H9 (cell line): ENCODE measurements around the gene SACM1L. TPM values are rescaled to one million over a fixed set of nuclear protein-coding genes. Genes with fewer than 3 reads are reported as not detected.
A peak's percentile ranks its signal among the peaks of the same experiment; 100 is the strongest.

Experiments used
- DNase-seq: peaks from one replicate; pipeline ENCODE4 v3.0.0-alpha.2; 2017
- H2AFZ ChIP-seq: one replicate; pipeline ENCODE4 v1.6.1; 2013; ENCODE audit warnings: mild to moderate bottlenecking, low read length, control low read depth, moderate library complexity
- H2AK5ac ChIP-seq: 2 replicates; pipeline ENCODE4 v1.6.1; 2013; ENCODE audit warnings: low read length, control low read depth, mixed read lengths; ENCODE audit not compliant: insufficient read length
- H2BK120ac ChIP-seq: one replicate; pipeline ENCODE4 v1.6.1; 2013; ENCODE audit warnings: low read depth, mild to moderate bottlenecking, low read length, control low read depth, inconsistent platforms; ENCODE audit not compliant: poor library complexity, severe bottlenecking
- H2BK12ac ChIP-seq: 2 replicates; pipeline ENCODE4 v1.6.1; 2013; ENCODE audit warnings: low read length, control low read depth, mixed read lengths, low read depth; ENCODE audit not compliant: insufficient read length
- H2BK15ac ChIP-seq: 2 replicates; pipeline ENCODE4 v1.6.1; 2013; ENCODE audit warnings: low read depth, low read length, control low read depth
- H2BK20ac ChIP-seq: one replicate; pipeline ENCODE4 v1.6.1; 2013; ENCODE audit warnings: low read depth, mild to moderate bottlenecking, low read length, control low read depth, inconsistent platforms; ENCODE audit not compliant: poor library complexity, severe bottlenecking
- H2BK5ac ChIP-seq: 2 replicates; pipeline ENCODE4 v1.6.1; 2013; ENCODE audit warnings: low read length, control low read depth, mixed read lengths; ENCODE audit not compliant: insufficient read length
- H3K14ac ChIP-seq: 2 replicates; pipeline ENCODE4 v1.6.1; 2013; ENCODE audit warnings: low read length, control low read depth; ENCODE audit not compliant: insufficient read depth
- H3K18ac ChIP-seq: 2 replicates; pipeline ENCODE4 v1.6.1; 2013; ENCODE audit warnings: low read depth, mild to moderate bottlenecking, mixed read lengths, low read length, control low read depth; ENCODE audit not compliant: insufficient read length
- H3K23ac ChIP-seq: 2 replicates; pipeline ENCODE4 v1.6.1; 2013; ENCODE audit warnings: low read length, control low read depth, mixed read lengths, low read depth; ENCODE audit not compliant: insufficient read length
- H3K23me2 ChIP-seq: 2 replicates; pipeline ENCODE4 v1.6.1; 2013; ENCODE audit warnings: low read depth, mild to moderate bottlenecking, mixed read lengths, low read length, control low read depth; ENCODE audit not compliant: insufficient read length, poor library complexity, severe bottlenecking
- H3K27ac ChIP-seq: 2 replicates; pipeline ENCODE4 v1.5.1; 2013; ENCODE audit warnings: low read length, control low read depth, mixed read lengths, low read depth; ENCODE audit not compliant: insufficient read length
- H3K27me3 ChIP-seq: 2 replicates; pipeline ENCODE4 v1.6.1; 2013; ENCODE audit warnings: low read length, control low read depth, inconsistent platforms; ENCODE audit not compliant: insufficient read depth
- H3K4ac ChIP-seq: 2 replicates; pipeline ENCODE4 v1.6.1; 2013; ENCODE audit warnings: low read depth, mild to moderate bottlenecking, control low read depth, inconsistent platforms, low read length, moderate library complexity
- H3K4me1 ChIP-seq: 2 replicates; pipeline ENCODE4 v1.6.1; 2013; ENCODE audit warnings: low read length, control low read depth, inconsistent platforms; ENCODE audit not compliant: insufficient read depth
- H3K4me2 ChIP-seq: 2 replicates; pipeline ENCODE4 v1.6.1; 2013; ENCODE audit warnings: low read length, control low read depth, mixed read lengths; ENCODE audit not compliant: insufficient read length, insufficient read depth
- H3K56ac ChIP-seq: 2 replicates; pipeline ENCODE4 v1.6.1; 2013; ENCODE audit warnings: low read depth, mild to moderate bottlenecking, mixed read lengths, low read length, control low read depth; ENCODE audit not compliant: insufficient read length
- H3K79me1 ChIP-seq: 2 replicates; pipeline ENCODE4 v1.6.1; 2013; ENCODE audit warnings: low read depth, mild to moderate bottlenecking, moderate library complexity, low read length, control low read depth, inconsistent platforms; ENCODE audit not compliant: insufficient read depth, poor library complexity, severe bottlenecking
- H3K79me2 ChIP-seq: 2 replicates; pipeline ENCODE4 v1.6.1; 2013; ENCODE audit warnings: low read length, control low read depth, inconsistent platforms; ENCODE audit not compliant: insufficient read depth
- H3K9ac ChIP-seq: 2 replicates; pipeline ENCODE4 v1.6.1; 2013; ENCODE audit warnings: low read length, control low read depth, mixed read lengths; ENCODE audit not compliant: insufficient read length; ENCODE audit errors: extremely low read depth
- H3K9me3 ChIP-seq: one replicate; pipeline ENCODE4 v1.6.1; 2013; ENCODE audit warnings: low read depth, low read length, inconsistent platforms; ENCODE audit not compliant: control insufficient read depth
- H3T11ph ChIP-seq: one replicate; pipeline ENCODE4 v1.6.1; 2013; ENCODE audit warnings: mild to moderate bottlenecking, low read length, control low read depth, inconsistent platforms
- H4K20me1 ChIP-seq: one replicate; pipeline ENCODE4 v1.6.1; 2013; ENCODE audit not compliant: control insufficient read depth, insufficient read length, insufficient read depth
- H4K5ac ChIP-seq: 2 replicates; pipeline ENCODE4 v1.6.1; 2013; ENCODE audit warnings: low read depth, mild to moderate bottlenecking, mixed read lengths, low read length, control low read depth; ENCODE audit not compliant: insufficient read length
- H4K8ac ChIP-seq: replicated peaks from 2 replicates; pipeline ENCODE4 v1.6.1; 2013; ENCODE audit warnings: low read length, control low read depth, mixed read lengths, low read depth; ENCODE audit not compliant: insufficient read length
- H4K91ac ChIP-seq: 2 replicates; pipeline ENCODE4 v1.6.1; 2013; ENCODE audit warnings: low read depth, mild to moderate bottlenecking, moderate library complexity, mixed read lengths, low read length, control low read depth; ENCODE audit not compliant: insufficient read length
- H3K27ac Mint-ChIP-seq, 3 experiments: 2 replicates in 2 of 3; 3 replicates in 1 of 3; pipeline ENCODE4 v1.8.0; 2020 to 2021; ENCODE audit warnings: mixed read lengths in 3 of 3, mild to moderate bottlenecking in 1 of 3, moderate library complexity in 1 of 3
- H3K27me3 Mint-ChIP-seq: 2 replicates; pipeline ENCODE4 v1.8.0; 2021; ENCODE audit warnings: low read depth, mild to moderate bottlenecking, moderate library complexity, mixed read lengths
- H3K36me3 Mint-ChIP-seq, 3 experiments: 2 replicates in 2 of 3; 3 replicates in 1 of 3; pipeline ENCODE4 v1.8.0; 2020 to 2021; ENCODE audit warnings: low read depth in 3 of 3, mixed read lengths in 3 of 3; ENCODE audit not compliant: insufficient read depth in 1 of 3
- H3K4me1 Mint-ChIP-seq, 2 experiments: 2 replicates each; pipeline ENCODE4 v1.8.0; 2020; ENCODE audit warnings: mixed read lengths in 2 of 2
- H3K4me3 Mint-ChIP-seq, 2 experiments: 2 replicates in 1 of 2; 3 replicates in 1 of 2; pipeline ENCODE4 v1.8.0; 2020 to 2021; ENCODE audit warnings: mild to moderate bottlenecking in 2 of 2, mixed read lengths in 2 of 2, moderate library complexity in 1 of 2
- H3K9me3 Mint-ChIP-seq, 2 experiments: 2 replicates in 1 of 2; 3 replicates in 1 of 2; pipeline ENCODE4 v1.8.0; 2020; ENCODE audit warnings: mild to moderate bottlenecking in 2 of 2, mixed read lengths in 2 of 2, moderate library complexity in 1 of 2
- WGBS: extraction: QIAGEN DNeasy Blood & Tissue Kit; methylation state at CpG from one replicate; pipeline ENCODE4 v1.1.7; 2013; ENCODE audit warnings: missing lambda C conversion rate, low lambda C conversion rate, mixed read lengths; ENCODE audit not compliant: insufficient read length; ENCODE audit errors: extremely low coverage; 5-methylcytosine and 5-hydroxymethylcytosine counted together
- total RNA-seq: library from RNA; stranded (reverse); gene quantifications from 2 replicates; pipeline ENCODE4 v1.2.1, GENCODE V29; 2021
- TF ChIP-seq, protein P1 (sequence below): fragments of 200-600 bp; sonication (generic); conservative IDR thresholded peaks from 3 replicates; pipeline ENCODE4 v1.8.0; 2021; ENCODE audit warnings: antibody characterized with exemption, mild to moderate bottlenecking

The SACM1L gene
- total RNA-seq, 1 experiment from 2014 or later: 52.8 TPM

DNA sequence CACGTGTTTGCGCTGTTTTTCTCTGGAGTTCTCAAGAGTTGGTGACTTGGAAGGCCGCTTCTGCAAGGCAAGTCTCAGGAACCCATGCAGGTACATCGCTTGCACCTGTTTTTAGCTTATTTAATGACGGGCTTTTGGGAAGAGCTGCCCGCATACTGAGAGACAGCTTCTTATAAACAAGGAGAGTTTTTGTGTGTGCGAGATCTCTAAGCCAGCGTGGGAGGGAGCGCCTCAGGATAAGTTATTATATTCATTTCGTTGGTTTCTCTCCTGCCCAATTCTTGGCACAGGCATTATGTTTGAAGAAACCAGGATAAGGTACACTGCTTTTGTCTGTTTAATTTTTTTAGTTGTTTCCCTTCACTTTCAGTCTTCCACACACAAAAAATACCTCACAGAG, 11.4 kb upstream of the SACM1L start:
- no peak overlapping the region for H3K9ac ChIP-seq
- H3K4me1 Mint-ChIP-seq: peaks cover 31 to 39% of the 10 kb centered on the region in 2 experiments
- no peak overlapping the region for H4K5ac ChIP-seq
- no peaks in the 10 kb centered on the region for H3K27me3 Mint-ChIP-seq
- no peak overlapping the region for H3T11ph ChIP-seq
- no peaks in the 10 kb centered on the region for H3K23me2 ChIP-seq
- TF ChIP-seq, protein P1, sequence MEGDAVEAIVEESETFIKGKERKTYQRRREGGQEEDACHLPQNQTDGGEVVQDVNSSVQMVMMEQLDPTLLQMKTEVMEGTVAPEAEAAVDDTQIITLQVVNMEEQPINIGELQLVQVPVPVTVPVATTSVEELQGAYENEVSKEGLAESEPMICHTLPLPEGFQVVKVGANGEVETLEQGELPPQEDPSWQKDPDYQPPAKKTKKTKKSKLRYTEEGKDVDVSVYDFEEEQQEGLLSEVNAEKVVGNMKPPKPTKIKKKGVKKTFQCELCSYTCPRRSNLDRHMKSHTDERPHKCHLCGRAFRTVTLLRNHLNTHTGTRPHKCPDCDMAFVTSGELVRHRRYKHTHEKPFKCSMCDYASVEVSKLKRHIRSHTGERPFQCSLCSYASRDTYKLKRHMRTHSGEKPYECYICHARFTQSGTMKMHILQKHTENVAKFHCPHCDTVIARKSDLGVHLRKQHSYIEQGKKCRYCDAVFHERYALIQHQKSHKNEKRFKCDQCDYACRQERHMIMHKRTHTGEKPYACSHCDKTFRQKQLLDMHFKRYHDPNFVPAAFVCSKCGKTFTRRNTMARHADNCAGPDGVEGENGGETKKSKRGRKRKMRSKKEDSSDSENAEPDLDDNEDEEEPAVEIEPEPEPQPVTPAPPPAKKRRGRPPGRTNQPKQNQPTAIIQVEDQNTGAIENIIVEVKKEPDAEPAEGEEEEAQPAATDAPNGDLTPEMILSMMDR: no peak
- H2AK5ac ChIP-seq: no peak overlapping the region
- no peak overlapping the region for H2AFZ ChIP-seq
- no peaks in the 10 kb centered on the region for H3K79me1 ChIP-seq
- H3K14ac ChIP-seq: no peak overlapping the region
- H2BK12ac ChIP-seq: no peak overlapping the region
- H2BK120ac ChIP-seq: no peak overlapping the region
- no peak overlapping the region for H2BK15ac ChIP-seq
- no peak overlapping the region for H3K27ac ChIP-seq
- H3K18ac ChIP-seq: no peak overlapping the region
- no peak overlapping the region for H2BK5ac ChIP-seq
- WGBS: no CpG with 5 or more reads among the region's 10 CpGs
- no peak overlapping the region for H3K56ac ChIP-seq
- H4K8ac ChIP-seq: no peak overlapping the region
- H3K23ac ChIP-seq: no peak overlapping the region
- peak overlapping the region; percentile 15 to 89 (median 69); a peak in 5 of 7 replicates for H3K27ac Mint-ChIP-seq
- no peak overlapping the region for H3K4ac ChIP-seq
- no peaks in the 10 kb centered on the region for H3K9me3 ChIP-seq
- H3K79me2 ChIP-seq: no peaks in the 10 kb centered on the region
- DNase-seq: no peak
- H4K91ac ChIP-seq: no peak overlapping the region
- H2BK20ac ChIP-seq: no peak overlapping the region
- H3K9me3 Mint-ChIP-seq: peaks cover 1 to 2% of the 10 kb centered on the region in 2 experiments; a peak in 4 of 5 replicates
- H3K36me3 Mint-ChIP-seq: peaks cover 27 to 67% (median 58%) of the 10 kb centered on the region in 3 experiments; a peak in 6 of 7 replicates
- no peaks in the 10 kb centered on the region for H4K20me1 ChIP-seq
- H3K4me2 ChIP-seq: no peak overlapping the region
- no peaks in the 10 kb centered on the region for H3K27me3 ChIP-seq
- H3K4me3 Mint-ChIP-seq: no peak overlapping the region
- peaks cover 10% of the 10 kb centered on the region for H3K4me1 ChIP-seq
